ENCODE measurements around the gene DHX35.

The DHX35 gene

DNA sequence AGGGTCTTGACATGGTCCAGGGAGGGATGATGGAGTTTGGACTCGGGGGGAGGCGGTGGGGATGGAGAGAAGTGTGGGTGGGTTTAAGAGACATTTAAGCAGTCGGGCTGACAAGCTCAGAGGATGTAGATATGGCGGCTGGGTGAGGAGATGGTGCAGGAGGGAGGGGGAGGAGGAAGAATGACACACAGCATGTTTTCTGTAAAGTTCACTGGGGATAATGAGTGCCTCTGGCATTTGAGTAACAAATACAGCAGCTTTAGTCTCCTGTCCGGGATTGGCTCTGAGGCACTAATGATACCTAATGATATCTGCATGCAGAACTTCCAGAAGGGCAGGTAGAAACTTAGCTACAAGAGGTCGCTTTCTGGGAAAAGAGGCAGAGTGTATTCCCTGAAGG is 107.8 kb downstream of the DHX35 start:
- DNase-seq, result no peak

GRCh38 chr20:39070484-39071231 is 108.5 kb downstream of the DHX35 start:
- DNase-seq, result no peak

GRCh38 chr20:39072132-39072531 is 110.0 kb downstream of the DHX35 start:
- DNase-seq, result no peak

DNA sequence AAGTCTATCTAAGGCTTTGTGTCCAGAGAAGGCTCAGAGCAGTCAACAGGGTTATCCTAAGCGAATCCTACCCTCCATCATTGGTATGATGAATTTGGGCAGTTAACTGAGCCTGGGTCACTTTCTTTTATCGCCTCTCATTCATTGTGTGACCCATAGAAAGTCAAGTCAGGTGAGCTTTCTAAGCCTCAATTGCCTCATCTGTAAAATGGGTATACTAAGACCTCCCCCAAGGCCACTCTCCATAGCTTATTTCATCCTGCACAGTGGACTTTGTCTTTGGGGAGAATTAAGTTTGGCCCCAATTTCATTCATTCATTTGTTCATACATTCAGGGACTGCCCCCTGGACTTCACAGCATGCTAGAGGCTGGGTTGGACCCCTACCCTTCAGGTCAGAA is 110.5 kb downstream of the DHX35 start:
- DNase-seq, result no peak

DNA sequence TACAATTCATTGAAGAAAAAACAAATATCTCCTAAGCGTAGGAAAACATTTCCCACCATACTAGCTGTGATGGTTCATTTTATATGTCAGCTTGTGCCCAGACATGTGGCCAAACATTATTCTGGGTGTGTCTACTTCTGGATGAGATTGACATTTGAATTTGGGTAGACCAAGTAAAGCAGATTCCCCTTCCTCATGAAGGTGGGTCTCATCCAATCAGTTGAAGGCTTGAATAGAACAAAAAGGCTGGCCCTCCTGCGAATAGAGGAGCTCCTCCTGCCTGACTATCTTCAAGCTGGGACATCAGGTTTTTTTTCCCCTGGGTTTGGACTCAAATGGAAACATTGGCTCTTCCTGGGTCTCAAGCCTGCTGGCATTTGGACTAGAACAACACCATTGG is 113.6 kb downstream of the DHX35 start:
- DNase-seq, result no peak

- no peak for DNase-seq
These were observed 114.8 kb downstream of the DHX35 start for GRCh38 chr20:39076958-39077357.

DNA sequence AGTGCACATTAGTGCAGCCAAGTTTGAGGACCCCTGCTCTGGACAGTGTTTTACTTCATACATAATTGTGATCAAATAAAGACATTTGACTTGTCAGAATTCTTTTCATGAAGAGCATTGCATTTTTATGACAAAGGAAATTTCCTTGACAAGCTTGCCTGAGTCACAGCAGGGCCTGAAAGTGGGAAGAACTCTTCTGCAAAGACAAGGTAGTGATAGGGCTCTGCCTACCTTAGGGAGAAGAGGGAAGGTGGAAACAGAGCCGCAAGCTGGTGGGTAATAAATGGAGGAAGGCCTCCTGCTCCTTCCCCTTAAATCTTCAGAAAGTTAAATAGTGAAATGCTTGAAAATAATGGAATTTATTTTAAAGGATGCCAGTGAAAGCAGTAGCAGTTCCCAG is 118.2 kb downstream of the DHX35 start:
- no peak for DNase-seq

DNA sequence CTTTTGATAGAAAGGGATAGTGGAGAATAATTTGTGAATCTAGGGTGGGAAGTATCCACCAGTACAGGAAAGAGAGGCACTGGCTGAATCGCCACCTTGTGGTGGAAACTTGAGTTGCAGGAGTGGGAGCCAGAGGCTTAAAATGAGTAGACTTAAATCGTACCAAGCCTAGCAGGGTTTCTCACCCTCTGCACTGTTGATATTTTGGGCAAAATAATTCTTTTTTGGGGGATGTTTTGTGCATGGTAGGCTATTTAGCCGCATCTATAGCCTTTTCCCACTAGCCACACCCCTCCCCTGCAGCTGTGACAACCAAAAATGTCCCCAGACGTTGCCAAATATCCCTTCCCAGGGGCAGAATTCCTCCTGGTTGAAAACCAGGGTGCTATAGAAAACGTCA is 119.1 kb downstream of the DHX35 start:
- DNase-seq, result peak; percentile 49 to 75 (median 65)

GRCh38 chr20:39082622-39083398 is 120.7 kb downstream of the DHX35 start:
- DNase-seq, result no peak

- DNase-seq, result no peak
These were observed 121.6 kb downstream of the DHX35 start for GRCh38 chr20:39083761-39084160.

- no peak for DNase-seq
These were observed 126.9 kb downstream of the DHX35 start for GRCh38 chr20:39089029-39089428.
